ENCODE measurements around the gene TOP2A. TPM values are rescaled to one million over a fixed set of nuclear protein-coding genes. Genes with fewer than 3 reads are reported as not detected.

Gene TOP2A
- total RNA-seq, 2 donors from 2014 or later = 0.31 to 3.7 TPM

GRCh38 chr17:40450175-40450574, 32.5 kb upstream of the TOP2A start:
- Histone ChIP-seq H3K9me3 (no peaks in the 10 kb centered on the region), H3K4me3 (no peak overlapping the region), H3K27me3 (no peaks in the 10 kb centered on the region), H3K36me3 (peaks cover 20% of the 10 kb centered on the region), H3K27ac (peak overlapping the region; percentile 69 to 91), H3K4me1 (peaks cover 0 to 77% of the 10 kb centered on the region in 2 donors)
- TF ChIP-seq, protein P1, sequence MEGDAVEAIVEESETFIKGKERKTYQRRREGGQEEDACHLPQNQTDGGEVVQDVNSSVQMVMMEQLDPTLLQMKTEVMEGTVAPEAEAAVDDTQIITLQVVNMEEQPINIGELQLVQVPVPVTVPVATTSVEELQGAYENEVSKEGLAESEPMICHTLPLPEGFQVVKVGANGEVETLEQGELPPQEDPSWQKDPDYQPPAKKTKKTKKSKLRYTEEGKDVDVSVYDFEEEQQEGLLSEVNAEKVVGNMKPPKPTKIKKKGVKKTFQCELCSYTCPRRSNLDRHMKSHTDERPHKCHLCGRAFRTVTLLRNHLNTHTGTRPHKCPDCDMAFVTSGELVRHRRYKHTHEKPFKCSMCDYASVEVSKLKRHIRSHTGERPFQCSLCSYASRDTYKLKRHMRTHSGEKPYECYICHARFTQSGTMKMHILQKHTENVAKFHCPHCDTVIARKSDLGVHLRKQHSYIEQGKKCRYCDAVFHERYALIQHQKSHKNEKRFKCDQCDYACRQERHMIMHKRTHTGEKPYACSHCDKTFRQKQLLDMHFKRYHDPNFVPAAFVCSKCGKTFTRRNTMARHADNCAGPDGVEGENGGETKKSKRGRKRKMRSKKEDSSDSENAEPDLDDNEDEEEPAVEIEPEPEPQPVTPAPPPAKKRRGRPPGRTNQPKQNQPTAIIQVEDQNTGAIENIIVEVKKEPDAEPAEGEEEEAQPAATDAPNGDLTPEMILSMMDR (IDR thresholded peaks at IDR 0.05) = peak; percentile 46 to 60
- no peak for DNase-seq (ENCODE audit: low spot score)

DNA sequence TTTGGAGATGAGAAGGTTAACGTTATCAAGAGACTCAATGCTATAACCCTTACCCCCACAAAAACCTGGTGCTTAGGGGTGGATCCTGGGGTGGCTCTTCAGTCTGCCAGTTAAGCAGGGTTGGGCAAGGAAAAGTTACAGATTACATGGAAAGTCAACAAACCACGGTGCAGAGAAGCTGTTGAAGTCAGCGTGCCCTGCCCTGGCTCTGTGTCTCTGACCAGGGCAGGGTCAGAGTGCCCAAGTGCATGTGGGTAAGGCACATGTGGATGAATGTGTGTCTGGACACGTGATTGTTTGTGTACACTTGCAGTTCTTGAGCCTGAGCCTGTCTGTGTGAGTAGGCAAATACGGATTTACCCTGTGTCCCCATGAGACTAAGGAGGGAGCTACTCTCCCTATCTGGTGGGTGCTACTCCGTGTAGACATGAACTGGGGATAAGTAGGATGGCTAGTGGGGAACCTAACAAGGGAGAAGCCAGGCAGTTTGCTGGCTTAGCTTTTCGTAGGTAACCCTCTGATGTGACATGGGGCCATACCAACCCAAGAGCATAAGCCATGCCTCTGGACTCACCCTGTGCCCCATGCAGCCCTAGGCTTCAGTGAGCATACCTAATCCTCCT, 31.1 kb upstream of the TOP2A start:
- Histone ChIP-seq H3K36me3 (peaks cover 5% of the 10 kb centered on the region), H3K4me1 (peaks cover 0 to 76% of the 10 kb centered on the region in 2 donors), H3K27me3 (no peaks in the 10 kb centered on the region), H3K4me3 (peak overlapping the region in 1 of 2 donors; percentile 70), H3K9me3 (no peaks in the 10 kb centered on the region), H3K27ac (peak overlapping the region; percentile 89 to 91)
- TF ChIP-seq, protein P1 (IDR thresholded peaks at IDR 0.05) = no peak
- no peak for DNase-seq (ENCODE audit: low spot score)

- DNase-seq (ENCODE audit: low spot score) = no peak
- H3K27ac ChIP-seq = peak overlapping the region; percentile 89 to 91
- TF ChIP-seq, protein P1 (IDR thresholded peaks at IDR 0.05) = no peak
- H3K4me3 ChIP-seq = peak overlapping the region; percentile 15 to 70
- H3K4me1 ChIP-seq = peaks cover 0 to 70% of the 10 kb centered on the region in 2 donors
- no peaks in the 10 kb centered on the region for H3K9me3 ChIP-seq
- no peaks in the 10 kb centered on the region for H3K27me3 ChIP-seq
- H3K36me3 ChIP-seq = peaks cover under 1% of the 10 kb centered on the region
Measured at GRCh38 chr17:40448213-40448638, 30.5 kb upstream of the TOP2A start.

GRCh38 chr17:40447806-40448205, 30.1 kb upstream of the TOP2A start:
- peak overlapping the region; percentile 15 to 70 for H3K4me3 ChIP-seq
- H3K9me3 ChIP-seq = no peaks in the 10 kb centered on the region
- H3K36me3 ChIP-seq = no peaks in the 10 kb centered on the region
- H3K27ac ChIP-seq = peak overlapping the region; percentile 89 to 91
- H3K4me1 ChIP-seq = peaks cover 0 to 67% of the 10 kb centered on the region in 2 donors
- TF ChIP-seq, protein P1 (IDR thresholded peaks at IDR 0.05) = no peak
- no peak for DNase-seq (ENCODE audit: low spot score)
- no peaks in the 10 kb centered on the region for H3K27me3 ChIP-seq

DNA sequence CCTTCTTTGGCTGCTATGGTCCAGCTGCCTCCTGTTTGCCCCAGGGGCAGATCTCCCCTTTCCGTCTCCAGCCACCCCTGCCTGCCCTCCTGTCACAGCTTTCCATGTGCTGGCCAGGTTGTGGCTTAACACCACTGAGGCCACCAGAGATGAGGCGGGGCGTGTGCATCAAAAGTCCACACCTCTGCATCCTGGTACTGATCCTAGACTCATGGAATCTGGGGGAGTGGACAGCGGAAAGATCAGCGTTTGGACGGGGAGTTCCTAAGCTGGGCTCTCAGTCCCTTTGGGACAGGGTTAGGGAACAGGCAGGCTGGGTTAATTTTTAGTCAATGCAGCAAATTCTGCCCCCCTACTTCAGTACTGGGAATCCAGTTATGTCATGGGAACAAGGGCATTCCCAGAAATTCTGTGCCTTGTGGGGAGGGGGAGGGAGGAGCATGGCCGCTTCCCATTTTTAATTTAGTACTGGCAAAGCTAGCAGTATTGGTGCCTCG, 29.5 kb upstream of the TOP2A start:
- Histone ChIP-seq H3K4me1 (peaks cover 0 to 67% of the 10 kb centered on the region in 2 donors), H3K4me3 (peak overlapping the region; percentile 29 to 70), H3K9me3 (no peaks in the 10 kb centered on the region), H3K27ac (peak overlapping the region; percentile 89 to 91), H3K27me3 (no peaks in the 10 kb centered on the region), H3K36me3 (no peaks in the 10 kb centered on the region)
- TF ChIP-seq, protein P1 (IDR thresholded peaks at IDR 0.05) = no peak
- DNase-seq (ENCODE audit: low spot score) = no peak

All from right atrium auricular region (tissue), 2 donors.